Fibroblast of lung (primary cell): ENCODE results near the gene RS1. TPM values are rescaled to one million over a fixed set of nuclear protein-coding genes. Genes with fewer than 3 reads are reported as not detected.

Source experiments
- DNase-seq, 2 donors: peaks; one replicate each; pipeline versions ENCODE4 v3.0.0 to v3.0.0-alpha.2; 2010; ENCODE audit warnings: low read depth in 2 of 2
- H2AFZ ChIP-seq: 2 replicates; pipeline ENCODE4 v1.5.1; 2012; ENCODE audit warnings: low read length, control low read depth, inconsistent platforms
- H3K27ac ChIP-seq: 2 replicates; pipeline ENCODE4 v1.5.1; 2011; ENCODE audit warnings: low read length, control low read depth; ENCODE audit not compliant: insufficient read depth
- H3K27me3 ChIP-seq: 2 replicates; pipeline ENCODE4 v1.5.1; 2011; ENCODE audit warnings: mild to moderate bottlenecking, low read length; ENCODE audit not compliant: control insufficient read depth, insufficient read depth
- H3K36me3 ChIP-seq: 2 replicates; pipeline ENCODE4 v1.5.1; 2011; ENCODE audit warnings: low read length; ENCODE audit not compliant: control insufficient read depth, insufficient read depth
- H3K4me1 ChIP-seq: 2 replicates; pipeline ENCODE4 v1.5.1; 2011; ENCODE audit warnings: low read length; ENCODE audit not compliant: control insufficient read depth, insufficient read depth; ENCODE audit errors: extremely low read depth
- H3K4me2 ChIP-seq: 2 replicates; pipeline ENCODE4 v1.5.1; 2011; ENCODE audit warnings: low read length, control low read depth; ENCODE audit not compliant: insufficient read depth; ENCODE audit errors: extremely low read depth
- H3K4me3 ChIP-seq, 4 experiments: fragments of 200-600 bp in 1 of 4; sonication (generic) in 1 of 4; replicated peaks in 1 of 4; 2 replicates each; pipeline ENCODE4 v1.5.1; 2011 to 2016; ENCODE audit warnings: low read length in 4 of 4, low read depth in 3 of 4, mild to moderate bottlenecking in 3 of 4, control low read depth in 2 of 4, inconsistent platforms in 1 of 4, mixed read lengths in 1 of 4; ENCODE audit not compliant: insufficient read depth in 1 of 4; ENCODE audit errors: control extremely low read depth in 1 of 4
- H3K79me2 ChIP-seq: 2 replicates; pipeline ENCODE4 v1.5.1; 2012; ENCODE audit warnings: mild to moderate bottlenecking, low read length, inconsistent platforms; ENCODE audit not compliant: control insufficient read depth, insufficient read depth
- H3K9ac ChIP-seq: 2 replicates; pipeline ENCODE4 v1.5.1; 2011; ENCODE audit warnings: mild to moderate bottlenecking, low read length, control low read depth; ENCODE audit not compliant: insufficient read depth
- H3K9me3 ChIP-seq: 2 replicates; pipeline ENCODE4 v1.5.1; 2012; ENCODE audit warnings: low read depth, low read length; ENCODE audit not compliant: control insufficient read depth, insufficient read depth
- H4K20me1 ChIP-seq: 2 replicates; pipeline ENCODE4 v1.5.1; 2011; ENCODE audit warnings: low read length; ENCODE audit not compliant: control insufficient read depth, insufficient read depth; ENCODE audit errors: extremely low read depth
- CTCF ChIP-seq, 2 donors: IDR thresholded peaks in 1 of 2; conservative IDR thresholded peaks in 1 of 2; 1 replicate in 1 of 2; 2 replicates in 1 of 2; pipeline ENCODE4 v1.5.1; 2011 to 2012; ENCODE audit warnings: low read length in 2 of 2, control low read depth in 1 of 2, inconsistent platforms in 1 of 2, low read depth in 1 of 2, mild to moderate bottlenecking in 1 of 2
- EZH2 ChIP-seq: IDR thresholded peaks from 2 replicates; pipeline ENCODE4 v1.5.1; 2012; ENCODE audit warnings: low read length, control low read depth, mild to moderate bottlenecking; ENCODE audit errors: missing control alignments
- polyA plus RNA-seq, 2 donors: library from polyadenylated mRNA; depleted of rRNA in 1 of 2; stranded (reverse) in 1 of 2; unstranded in 1 of 2; fragments of >200 nt; gene quantifications; 2 replicates each; pipeline ENCODE4 v1.2.1, GENCODE V29; 2011 to 2012; ENCODE audit warnings: missing spikeins in 1 of 2
- total RNA-seq: library from RNA; depleted of rRNA; stranded (reverse); fragments of >200 nt; gene quantifications from 2 replicates; pipeline ENCODE4 v1.2.1, GENCODE V29; 2014

Gene RS1
- total and polyA plus RNA-seq, 2 donors (not counting 1 experiment from before 2014, with no cell fraction given) = not detected

- H2AFZ ChIP-seq = no peak overlapping the region
- H3K4me3 ChIP-seq = no peak overlapping the region
- H3K4me1 ChIP-seq = no peaks in the 10 kb centered on the region
- no peak overlapping the region for H3K4me2 ChIP-seq
- peak in 1 of 2 donors; percentile 6 for DNase-seq
- no peaks in the 10 kb centered on the region for H3K36me3 ChIP-seq
- H3K79me2 ChIP-seq = no peaks in the 10 kb centered on the region
- H3K9me3 ChIP-seq = no peaks in the 10 kb centered on the region
- H3K9ac ChIP-seq = no peak overlapping the region
- H3K27me3 ChIP-seq = no peaks in the 10 kb centered on the region
- H3K27ac ChIP-seq = no peak overlapping the region
- TF ChIP-seq EZH2 = no peak
- peak in 1 of 2 donors; percentile 33 for TF ChIP-seq CTCF (conservative IDR thresholded peaks at IDR 0.05 in 1 of 2, IDR thresholded peaks at IDR 0.05 in 1 of 2; ENCODE audit: low read depth in 1 of 2, low read length in 2 of 2)
- no peaks in the 10 kb centered on the region for H4K20me1 ChIP-seq
Measured at GRCh38 chrX:18676470-18676869, 4.6 kb upstream of the RS1 start.

DNA sequence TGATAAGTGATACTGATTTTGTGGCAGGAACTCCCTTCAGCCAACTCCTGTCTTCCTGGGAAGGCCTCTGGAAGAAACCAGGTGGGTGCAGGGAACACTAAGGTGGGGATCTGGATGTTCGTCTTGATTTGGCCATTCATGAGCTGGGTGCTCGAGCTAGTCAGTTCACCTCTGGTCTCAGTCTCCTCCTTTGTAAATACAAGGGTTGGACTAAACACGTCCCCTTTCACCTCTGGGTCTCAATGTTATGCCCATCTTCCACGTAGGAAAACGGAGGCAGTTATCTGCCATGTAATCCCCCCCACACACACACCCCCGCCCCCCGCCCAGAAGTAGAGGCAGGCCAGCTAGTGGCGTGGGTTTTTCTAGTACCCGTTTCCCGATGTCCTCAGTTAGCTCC is 4.1 kb upstream of the RS1 start:
- no peak for DNase-seq
- H2AFZ ChIP-seq = no peak overlapping the region

More for the DNA sequence above, 4.1 kb upstream of the RS1 start:
- Histone ChIP-seq H3K4me1 (no peaks in the 10 kb centered on the region), H4K20me1 (no peaks in the 10 kb centered on the region), H3K79me2 (no peaks in the 10 kb centered on the region), H3K27ac (no peak overlapping the region), H3K36me3 (no peaks in the 10 kb centered on the region), H3K27me3 (no peaks in the 10 kb centered on the region), H3K4me3 (no peak overlapping the region), H3K9ac (no peak overlapping the region), H3K4me2 (no peak overlapping the region), H3K9me3 (no peaks in the 10 kb centered on the region)
- TF ChIP-seq CTCF (conservative IDR thresholded peaks at IDR 0.05 in 1 of 2, IDR thresholded peaks at IDR 0.05 in 1 of 2; ENCODE audit: low read depth in 1 of 2, low read length in 2 of 2) (no peak), EZH2 (no peak)
